Gastroesophageal sphincter (tissue), 3 donors: ENCODE results near the gene ZDHHC11B.
"Not testable (repeated sequence)": the region's sequence is repeated elsewhere in the genome, so short reads cannot be mapped to it uniquely, and the experiment has no call there.

Experiments used
- EP300 ChIP-seq: sonication (generic); formaldehyde crosslinking; IDR thresholded peaks from one replicate; pipeline ENCODE4 v1.6.1; 2017; ENCODE audit warnings: antibody characterized with exemption, mild to moderate bottlenecking
- POLR2A ChIP-seq, 2 donors: fragments of 450-650 bp; IDR thresholded peaks; one replicate each; pipeline ENCODE4 v1.6.1; 2017; ENCODE audit warnings: antibody characterized with exemption in 2 of 2, mild to moderate bottlenecking in 2 of 2, moderate library complexity in 1 of 2
- POLR2AphosphoS5 ChIP-seq: sonication (generic); formaldehyde crosslinking; IDR thresholded peaks from one replicate; pipeline ENCODE4 v1.6.1; 2017; ENCODE audit warnings: antibody characterized with exemption
- TF ChIP-seq, protein P1 (sequence below), 4 experiments: fragments of 200-600 bp in 2 of 4; fragments of 450-650 bp in 2 of 4; sonication (generic) in 1 of 4; IDR thresholded peaks; one replicate each; pipeline ENCODE4 v1.5.1; 2017 to 2019; ENCODE audit warnings: antibody characterized with exemption in 4 of 4, mild to moderate bottlenecking in 2 of 4, moderate library complexity in 2 of 4

DNA sequence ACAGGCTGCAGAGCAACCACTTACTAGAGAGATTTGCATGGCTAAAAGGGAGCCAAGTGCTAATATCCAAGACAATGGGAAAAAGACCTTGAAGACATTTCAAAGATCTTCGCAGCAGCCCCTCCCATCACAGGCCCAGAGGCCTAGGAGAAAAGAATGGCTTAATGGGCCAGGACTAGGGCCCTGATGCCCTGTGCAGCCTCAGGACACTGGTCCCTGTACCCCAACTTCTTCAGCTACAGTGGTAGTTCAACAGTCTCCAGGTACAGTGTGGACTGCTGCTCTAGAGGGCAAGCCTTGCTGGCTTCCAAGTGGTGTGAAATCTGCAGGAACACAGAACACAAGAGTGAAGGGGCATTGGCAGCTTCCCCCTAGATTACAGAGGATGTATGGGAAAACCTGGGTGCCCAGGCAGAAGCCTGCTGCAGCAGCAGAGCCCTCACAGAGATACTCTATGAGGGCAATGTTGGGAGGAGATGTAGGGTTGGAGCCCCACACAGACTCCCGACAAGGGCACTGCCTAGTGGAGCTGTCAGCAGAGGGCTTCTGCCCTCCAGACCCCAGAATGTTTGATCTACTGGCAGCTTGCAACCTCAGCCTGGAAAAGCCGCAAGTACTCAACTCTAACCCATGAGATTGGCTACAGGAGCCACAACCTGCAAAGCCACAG, 75.5 kb downstream of the ZDHHC11B start:
- TF ChIP-seq, protein P1, sequence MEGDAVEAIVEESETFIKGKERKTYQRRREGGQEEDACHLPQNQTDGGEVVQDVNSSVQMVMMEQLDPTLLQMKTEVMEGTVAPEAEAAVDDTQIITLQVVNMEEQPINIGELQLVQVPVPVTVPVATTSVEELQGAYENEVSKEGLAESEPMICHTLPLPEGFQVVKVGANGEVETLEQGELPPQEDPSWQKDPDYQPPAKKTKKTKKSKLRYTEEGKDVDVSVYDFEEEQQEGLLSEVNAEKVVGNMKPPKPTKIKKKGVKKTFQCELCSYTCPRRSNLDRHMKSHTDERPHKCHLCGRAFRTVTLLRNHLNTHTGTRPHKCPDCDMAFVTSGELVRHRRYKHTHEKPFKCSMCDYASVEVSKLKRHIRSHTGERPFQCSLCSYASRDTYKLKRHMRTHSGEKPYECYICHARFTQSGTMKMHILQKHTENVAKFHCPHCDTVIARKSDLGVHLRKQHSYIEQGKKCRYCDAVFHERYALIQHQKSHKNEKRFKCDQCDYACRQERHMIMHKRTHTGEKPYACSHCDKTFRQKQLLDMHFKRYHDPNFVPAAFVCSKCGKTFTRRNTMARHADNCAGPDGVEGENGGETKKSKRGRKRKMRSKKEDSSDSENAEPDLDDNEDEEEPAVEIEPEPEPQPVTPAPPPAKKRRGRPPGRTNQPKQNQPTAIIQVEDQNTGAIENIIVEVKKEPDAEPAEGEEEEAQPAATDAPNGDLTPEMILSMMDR (IDR thresholded peaks at IDR 0.05) = not testable (repeated sequence)
- not testable (repeated sequence) for TF ChIP-seq EP300; POLR2AphosphoS5; POLR2A (IDR thresholded peaks at IDR 0.05)
